Right kidney (tissue), 1 donor: ENCODE results near the gene TMEM209.

Experiments
- DNase-seq: peaks from one replicate; pipeline ENCODE4 v3.0.0-alpha.2; 2016

TMEM209 gene

GRCh38 chr7:130144312-130145171 is 60.7 kb downstream of the TMEM209 start:
- no peak for DNase-seq

- no peak for DNase-seq
Measured at GRCh38 chr7:130143986-130144311, 61.3 kb downstream of the TMEM209 start.

- no peak for DNase-seq
Measured at GRCh38 chr7:130143334-130143732, 61.9 kb downstream of the TMEM209 start.

- DNase-seq, result no peak
Measured at GRCh38 chr7:130142654-130143333, 62.4 kb downstream of the TMEM209 start.

GRCh38 chr7:130141884-130142653 is 63.1 kb downstream of the TMEM209 start:
- DNase-seq, result peak; percentile 87

- peak; percentile 92 for DNase-seq
Measured at GRCh38 chr7:130141161-130141883, 63.9 kb downstream of the TMEM209 start.

- DNase-seq, result no peak
Measured at GRCh38 chr7:130140551-130141160, 64.5 kb downstream of the TMEM209 start.

- no peak for DNase-seq
Measured at GRCh38 chr7:130139193-130139960, 65.8 kb downstream of the TMEM209 start.

- DNase-seq, result no peak
Measured at GRCh38 chr7:130137207-130137606, 68.0 kb downstream of the TMEM209 start.

GRCh38 chr7:130136579-130137167 is 68.5 kb downstream of the TMEM209 start:
- DNase-seq, result no peak

GRCh38 chr7:130135208-130136205 is 69.7 kb downstream of the TMEM209 start:
- DNase-seq, result no peak

- no peak for DNase-seq
Measured at GRCh38 chr7:130134726-130135125, 70.5 kb downstream of the TMEM209 start.

- DNase-seq, result no peak
Measured at GRCh38 chr7:130134106-130134636, 71.0 kb downstream of the TMEM209 start.

GRCh38 chr7:130133029-130133782 is 72.0 kb downstream of the TMEM209 start:
- no peak for DNase-seq

- DNase-seq, result no peak
Measured at GRCh38 chr7:130131964-130132875, 73.0 kb downstream of the TMEM209 start.

- DNase-seq, result no peak
Measured at GRCh38 chr7:130131191-130131834, 73.9 kb downstream of the TMEM209 start.

- no peak for DNase-seq
Measured at GRCh38 chr7:130129011-130129411, 76.2 kb downstream of the TMEM209 start.
